C1 segment of cervical spinal cord (tissue), 14 donors: Measurements from ENCODE around the gene RWDD2A.

Source experiments
- DNase-seq, 14 donors: peaks; one replicate each; lab custom pipeline; 2025; lab: John Stamatoyannopoulos, UW

The RWDD2A gene

DNA sequence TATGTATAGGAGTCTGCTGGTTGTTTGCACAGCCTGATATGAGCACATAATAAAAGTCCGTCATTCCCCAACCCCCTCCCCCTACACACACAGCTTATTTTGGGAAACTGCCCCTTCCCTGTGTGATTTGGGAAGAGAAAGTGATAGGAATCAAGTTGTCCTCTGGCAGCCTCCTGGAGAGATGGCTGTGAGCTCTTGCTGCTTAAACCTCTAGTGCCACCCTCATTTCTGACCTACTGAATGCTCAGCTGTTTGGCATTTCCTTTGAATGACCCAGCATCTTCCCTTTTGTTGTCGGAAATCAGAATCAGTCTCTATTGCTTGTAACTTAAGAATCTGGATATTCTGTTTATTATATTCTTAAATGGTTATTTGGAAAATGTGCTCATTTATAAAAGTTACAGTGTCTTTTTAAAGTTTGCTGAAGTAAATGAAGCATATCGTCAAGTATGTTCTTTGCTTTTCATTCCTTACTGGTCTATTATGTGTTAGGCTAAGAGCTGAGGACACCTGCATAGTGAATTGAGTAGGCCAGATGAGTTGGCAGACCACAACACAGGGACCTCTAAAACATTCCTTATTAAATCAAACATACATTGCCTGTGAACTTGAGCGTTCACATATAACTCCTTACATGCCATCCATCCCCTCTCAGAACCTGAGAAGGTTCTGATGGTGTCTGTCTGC, 5.5 kb downstream of the RWDD2A start:
- no peak for DNase-seq

DNA sequence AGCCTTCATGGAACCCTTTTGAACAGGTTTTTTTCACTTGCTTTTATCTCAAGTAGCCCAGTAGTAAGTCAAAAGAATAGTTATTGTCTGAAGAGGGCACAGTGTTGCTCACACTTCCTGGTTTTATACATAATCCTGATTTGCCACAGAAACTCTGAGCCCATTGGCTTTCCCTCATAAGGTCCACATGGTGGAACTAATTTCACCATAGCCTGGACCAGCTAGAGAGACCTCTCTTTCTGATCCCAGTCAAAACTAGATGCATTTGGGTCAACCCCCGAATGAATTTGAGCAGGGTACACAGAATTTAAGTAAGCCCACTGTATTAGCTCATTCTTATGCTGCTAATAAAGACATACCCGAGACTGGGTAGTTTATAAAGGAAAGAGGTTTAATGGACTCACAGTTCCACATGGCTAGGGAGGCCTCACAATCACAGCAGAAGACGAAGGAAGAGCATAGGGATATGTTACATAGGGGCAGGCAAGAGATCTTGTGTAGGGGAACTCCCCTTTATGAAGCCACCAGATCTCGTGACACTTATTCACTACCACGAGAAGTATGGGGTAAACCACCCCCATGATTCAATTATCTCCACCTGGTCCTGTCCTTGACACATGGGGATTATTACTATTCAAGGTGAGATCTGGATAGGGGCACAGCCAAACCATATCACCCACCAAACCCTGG, 6.2 kb downstream of the RWDD2A start:
- DNase-seq: no peak

DNA sequence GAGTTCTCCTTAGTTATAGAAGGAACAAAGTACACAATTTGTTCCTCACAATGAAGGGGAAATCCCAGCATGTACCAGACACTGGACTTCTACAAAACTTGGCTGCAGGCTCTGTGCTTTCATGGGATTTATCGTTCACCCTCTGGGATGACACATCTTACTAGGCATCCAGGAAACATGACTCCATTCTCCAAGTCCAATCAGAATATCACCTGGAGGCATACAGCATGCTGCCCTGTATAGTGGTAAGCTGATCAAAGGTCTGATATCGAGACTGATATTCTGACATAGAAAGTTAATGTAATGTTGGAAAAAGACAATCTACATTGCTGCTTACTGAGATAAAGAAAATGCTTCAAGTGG, 6.7 kb downstream of the RWDD2A start:
- no peak for DNase-seq

DNA sequence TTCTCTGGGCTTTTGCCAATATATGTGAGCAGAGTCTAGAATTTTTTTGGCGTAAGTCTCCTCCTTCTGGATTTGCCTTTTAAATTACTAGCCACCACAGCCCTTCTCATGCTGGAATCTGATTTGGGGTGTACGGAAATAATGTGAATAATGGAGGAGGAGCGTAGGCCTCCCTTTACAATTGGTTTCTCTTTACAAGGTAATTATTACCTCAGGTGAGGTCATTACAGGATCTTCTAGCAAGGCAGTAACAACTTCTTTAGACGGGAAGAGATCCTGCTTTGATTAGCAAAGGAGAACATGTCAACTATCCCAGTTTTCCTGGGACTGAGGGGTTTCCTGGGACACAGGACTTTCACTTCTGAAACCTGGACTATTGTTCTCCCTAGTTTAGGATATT, 8.9 kb downstream of the RWDD2A start:
- no peak for DNase-seq

DNA sequence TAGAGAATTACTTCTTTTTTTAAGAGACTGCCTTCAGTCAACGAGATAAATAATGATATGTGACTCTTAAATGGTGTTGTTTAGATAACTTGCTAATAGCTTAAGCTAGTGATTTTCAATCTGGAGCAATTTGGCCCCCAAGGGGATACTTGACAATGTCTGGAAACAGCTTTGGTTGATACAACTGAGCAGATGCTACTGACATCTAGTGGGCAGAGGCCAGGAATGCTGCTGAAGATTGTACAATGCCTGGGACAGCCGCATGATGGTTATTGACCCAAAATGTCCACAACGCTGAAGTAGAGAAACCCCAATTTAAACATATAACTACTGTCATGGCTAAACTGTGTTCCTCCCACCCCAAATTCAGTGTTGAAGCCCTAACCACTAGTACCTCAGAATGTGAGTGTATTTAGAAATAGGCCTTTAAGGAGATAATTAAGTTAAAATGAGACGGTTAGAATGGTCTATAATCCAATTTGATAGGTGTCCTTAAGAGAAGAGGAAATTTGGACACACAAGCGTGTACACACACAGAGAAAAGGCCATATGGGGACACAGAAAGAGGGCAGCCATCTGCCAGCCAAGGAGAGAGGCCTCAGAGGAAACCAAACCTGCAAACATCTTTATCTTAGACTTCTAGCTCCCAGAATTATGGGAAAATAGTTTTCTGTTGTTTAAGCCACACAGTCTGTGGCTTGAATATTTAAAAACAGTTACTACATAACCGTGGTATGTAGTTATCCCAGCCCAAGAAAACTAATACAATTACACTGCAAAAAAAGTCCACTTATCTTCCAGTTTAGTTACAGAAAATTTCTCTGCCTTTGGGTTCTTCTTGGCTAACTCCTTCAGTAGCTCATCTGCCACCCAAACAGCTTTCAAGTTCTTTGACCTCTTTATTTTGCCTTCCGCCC, 22.2 kb downstream of the RWDD2A start:
- peak in 10 of 14 donors; percentile 4 to 66 (median 33) for DNase-seq

DNA sequence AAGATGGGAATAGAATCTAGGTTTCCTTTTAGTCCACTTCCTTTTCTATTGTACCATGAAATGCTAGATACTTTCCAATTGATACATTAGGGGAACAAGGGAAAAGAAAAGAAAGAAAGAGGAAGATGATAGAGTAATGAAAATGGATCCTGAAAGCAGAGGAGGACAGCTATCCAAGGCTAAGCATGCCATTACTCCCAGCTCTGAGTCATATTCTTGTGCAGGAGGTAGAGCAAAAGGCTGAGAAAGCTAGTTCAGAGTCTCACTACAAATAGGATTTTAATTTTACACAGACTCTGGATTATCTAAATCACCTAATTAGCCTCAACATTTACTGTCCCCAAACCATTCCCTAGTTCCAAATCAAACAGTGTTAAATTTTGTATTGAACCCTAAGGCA, 23.6 kb downstream of the RWDD2A start:
- DNase-seq: no peak

DNA sequence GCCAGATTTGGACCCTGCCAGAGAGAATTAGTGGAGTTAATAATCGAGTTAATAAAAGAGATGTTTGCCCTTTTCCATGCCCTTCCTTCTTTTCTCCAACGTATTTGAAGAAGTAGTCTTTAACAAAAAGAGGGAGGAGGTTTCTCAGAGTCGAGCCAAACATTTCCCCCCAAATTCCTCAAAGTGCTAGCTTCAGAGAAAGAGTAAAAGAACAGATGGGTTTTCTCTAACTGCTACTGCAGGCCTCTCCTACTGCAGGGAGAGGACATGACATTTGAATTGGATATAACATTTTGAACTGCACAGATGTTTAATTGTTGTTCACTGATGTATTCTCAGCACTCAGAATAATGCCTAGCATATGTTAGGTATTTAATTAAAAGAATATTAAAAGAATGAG, 25.5 kb downstream of the RWDD2A start:
- no peak for DNase-seq

DNA sequence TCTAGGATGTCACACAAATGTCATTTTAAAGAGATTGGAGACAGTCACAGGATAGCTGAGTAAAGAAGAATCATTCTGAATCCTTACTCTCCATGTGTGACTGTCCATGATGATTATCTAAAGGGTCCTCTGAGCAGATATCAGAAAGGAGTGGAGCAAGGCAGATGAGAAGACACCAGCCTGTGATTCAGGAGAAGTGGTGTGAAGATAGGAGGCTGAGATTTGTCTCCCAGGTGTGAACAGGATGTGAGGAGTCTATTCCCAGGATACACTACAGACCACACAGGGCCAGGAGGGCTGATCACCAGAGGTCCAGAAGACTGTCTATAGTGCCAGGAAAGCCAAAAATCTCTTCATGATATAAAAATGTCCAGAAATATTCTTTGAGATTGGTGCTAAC, 27.0 kb downstream of the RWDD2A start:
- no peak for DNase-seq

DNA sequence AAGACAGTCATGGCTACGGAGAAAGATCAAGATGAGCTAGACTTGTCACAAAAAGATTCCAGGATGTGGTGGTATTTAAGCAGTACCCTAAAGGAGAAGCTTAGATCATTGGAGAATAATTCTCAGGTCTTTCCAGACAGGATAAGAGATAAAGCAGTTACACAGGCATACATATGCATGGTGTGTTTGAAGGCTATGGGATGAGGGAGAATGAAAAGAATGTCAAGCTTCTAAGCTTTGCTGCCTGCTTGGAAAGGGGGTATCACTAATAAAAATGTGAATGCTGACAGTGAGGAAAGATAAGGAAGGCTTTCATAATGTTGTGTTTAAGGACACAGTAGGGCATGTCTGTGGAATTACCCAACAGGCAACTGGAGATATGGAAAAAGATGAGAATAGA, 28.1 kb downstream of the RWDD2A start:
- DNase-seq: no peak

DNA sequence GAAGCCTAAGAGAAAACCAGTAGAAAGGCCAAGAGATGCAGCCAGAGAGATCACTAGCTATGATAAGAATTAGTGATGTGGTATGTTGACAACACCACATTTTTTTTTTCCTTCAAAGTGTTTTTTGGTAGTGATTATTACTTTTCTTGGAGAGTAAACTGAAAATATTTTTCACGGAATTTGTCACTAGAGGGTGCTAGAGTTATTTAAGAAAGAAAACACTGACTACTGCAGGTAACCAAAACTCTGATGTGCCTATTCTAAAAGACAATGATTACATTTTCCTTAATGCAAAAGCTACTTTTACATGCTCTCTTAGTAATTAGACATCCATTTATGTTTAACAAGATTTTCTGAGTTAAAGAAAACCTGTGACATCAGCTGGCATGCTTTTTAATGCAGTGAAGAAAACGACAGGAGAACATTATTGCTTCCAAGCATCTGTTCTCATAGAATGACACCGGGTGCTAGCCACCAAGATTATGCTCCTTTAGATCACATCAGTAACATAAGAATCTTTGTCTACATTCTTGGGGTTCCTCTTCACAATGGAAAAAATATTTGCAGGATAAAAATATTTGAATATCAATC, 28.8 kb downstream of the RWDD2A start:
- DNase-seq: peak in 1 of 14 donors; percentile 6

DNA sequence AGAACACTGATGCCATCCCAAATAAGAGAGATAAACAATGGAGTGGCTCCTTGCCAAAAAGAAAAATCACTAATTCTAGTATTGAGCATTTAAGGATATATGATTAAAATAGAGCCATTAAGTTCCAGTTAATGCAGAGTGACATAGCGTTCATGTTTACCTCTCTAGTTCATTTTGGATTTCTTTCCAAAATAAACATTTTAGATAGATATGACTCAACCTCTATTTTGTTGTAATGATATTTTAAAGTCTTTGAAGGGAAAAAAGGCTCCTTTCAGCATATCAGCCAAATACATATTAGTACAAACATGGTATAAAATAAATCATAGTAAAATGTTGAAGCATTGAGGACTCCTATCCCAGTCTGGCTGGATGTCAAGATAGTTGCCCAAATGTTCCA, 33.4 kb downstream of the RWDD2A start:
- DNase-seq: no peak

DNA sequence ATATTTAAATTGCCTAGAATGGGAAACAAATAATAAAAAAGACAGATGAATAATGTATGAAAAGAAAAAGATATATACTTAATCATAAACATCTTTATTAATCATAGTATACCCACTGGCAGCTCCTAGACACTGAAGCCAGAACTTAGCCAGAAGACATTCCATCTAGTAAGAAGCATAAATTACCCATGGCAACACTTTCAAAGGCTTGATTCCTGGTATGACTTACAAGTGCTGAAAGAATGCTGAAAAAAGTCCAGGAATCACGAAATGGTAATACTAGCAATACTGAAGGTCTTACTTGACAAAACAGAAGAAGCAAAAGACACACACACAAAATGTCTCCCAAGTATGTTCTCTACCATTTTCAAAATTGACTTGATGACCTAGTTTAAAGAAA, 38.0 kb downstream of the RWDD2A start:
- DNase-seq: no peak

DNA sequence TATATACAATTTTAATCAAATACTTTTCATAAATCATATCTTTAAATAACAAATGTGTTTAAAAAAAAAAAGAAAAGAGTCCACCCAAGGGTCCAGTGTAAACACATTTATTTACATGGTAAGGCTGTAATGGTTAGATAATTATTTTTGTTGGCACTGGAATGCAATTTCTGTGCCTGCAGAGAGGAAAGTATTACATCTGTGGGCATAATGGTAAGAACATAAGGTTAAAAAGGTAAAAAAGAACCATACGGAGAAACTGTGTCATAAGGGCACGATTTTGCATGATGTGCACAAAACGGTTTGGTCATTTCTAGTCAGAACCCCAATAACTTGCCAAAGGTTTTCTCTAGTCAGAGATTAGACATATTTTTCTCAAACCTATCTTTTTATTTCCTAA, 54.3 kb downstream of the RWDD2A start:
- no peak for DNase-seq
